H4 (cell line): ENCODE results near the gene TPRX1. TPM values are rescaled to one million over a fixed set of nuclear protein-coding genes. Genes with fewer than 3 reads are reported as not detected.

Source experiments
- total RNA-seq: library from RNA; depleted of rRNA; stranded (reverse); fragments of >200 nt; shearing (Covaris generic); gene quantifications from 2 replicates; pipeline ENCODE4 v1.2.3, GENCODE V29; 2014; rRNA removed

Gene TPRX1
- total RNA-seq, 1 experiment from 2014 or later = not detected

Other genes with a start within 250 kb of the TPRX1 start
- not detected in 2 replicates for gene ZNF541, start 231.4 kb downstream of the TPRX1 start, total RNA-seq
- 2.6 and 10.6 TPM in 2 replicates for gene BICRA, start 195.4 kb downstream of the TPRX1 start, total RNA-seq
- 16.9 and 19.9 TPM in 2 replicates for gene EHD2, start 91.1 kb downstream of the TPRX1 start, total RNA-seq
- 52.2 and 67.8 TPM in 2 replicates for gene NOP53, start 59.0 kb downstream of the TPRX1 start, total RNA-seq
- 373 and 500 TPM in 2 replicates for gene SELENOW, start 25.8 kb downstream of the TPRX1 start, total RNA-seq
- not detected in 2 replicates for gene CRX, start 17.4 kb upstream of the TPRX1 start, total RNA-seq
- gene TPRX2, start 54.7 kb upstream of the TPRX1 start, total RNA-seq = not detected in 2 replicates
- not detected in 2 replicates for gene SULT2A1, start 81.8 kb upstream of the TPRX1 start, total RNA-seq
- not detected in 2 replicates for gene BSPH1, start 187.6 kb upstream of the TPRX1 start, total RNA-seq
- gene ELSPBP1, start 190.1 kb upstream of the TPRX1 start, total RNA-seq = 0.08 and 0.68 TPM in 2 replicates
- gene CABP5, start 239.5 kb upstream of the TPRX1 start, total RNA-seq = 0.47 TPM in 1 of 2 replicates, not detected in the other